Endothelial cell of umbilical vein (primary cell): ENCODE data around the gene CEP85L. TPM values are rescaled to one million over a fixed set of nuclear protein-coding genes. Genes with fewer than 3 reads are reported as not detected.

Experiments used
- BruUV-seq: library from RNA; stranded (reverse); fragments of 400-500 nt; replicated peaks from 2 replicates; lab custom pipeline; 2021; lab: Mats Ljungman, UMichigan
- CTCF ChIA-PET: fragments of 300-600, 350-600 bp; sonication (Branson Sonifier 250); formaldehyde crosslinking; loops from one replicate; lab custom pipeline; 2021; ENCODE audit warnings: antibody characterized with exemption, inconsistent platforms; lab: Charles Lee
- POLR2A ChIA-PET: fragments of 300-600, 350-600 bp; sonication (Branson Sonifier 250); formaldehyde crosslinking; loops from one replicate; lab custom pipeline; 2021; ENCODE audit warnings: antibody characterized with exemption, inconsistent platforms; lab: Charles Lee
- DNase-seq: peaks from one replicate; pipeline ENCODE4 v3.0.0-alpha.2; 2011; ENCODE audit warnings: low read depth, low spot score
- FAIRE-seq: peaks from 2 replicates; lab custom pipeline; 2011; peaks lifted over from hg19 to GRCh38; lab: Jason Lieb, UNC
- H2AFZ ChIP-seq: 2 replicates; pipeline ENCODE4 v1.6.0; 2012; ENCODE audit warnings: low read depth, low read length, control low read depth, inconsistent platforms
- H3K27ac ChIP-seq: 2 replicates; pipeline ENCODE4 v1.5.1; 2011; ENCODE audit warnings: low read depth, mild to moderate bottlenecking, control low read depth, low read length, moderate library complexity; ENCODE audit not compliant: insufficient read depth
- H3K27me3 ChIP-seq, 2 experiments: 2 replicates each; pipeline versions ENCODE4 v1.6.0 to v1.6.1; 2011; ENCODE audit warnings: low read length in 2 of 2, mixed read lengths in 1 of 2; ENCODE audit not compliant: control insufficient read depth in 2 of 2, insufficient read depth in 2 of 2
- H3K36me3 ChIP-seq, 2 experiments: 2 replicates in 1 of 2; 3 replicates in 1 of 2; pipeline ENCODE4 v1.5.1; 2011; ENCODE audit warnings: low read length in 2 of 2, mild to moderate bottlenecking in 1 of 2, moderate library complexity in 1 of 2; ENCODE audit not compliant: control insufficient read depth in 2 of 2, insufficient read depth in 2 of 2; ENCODE audit errors: extremely low read depth in 1 of 2
- H3K4me1 ChIP-seq: 3 replicates; pipeline ENCODE4 v1.5.1; 2011; ENCODE audit warnings: mild to moderate bottlenecking, low read length; ENCODE audit not compliant: control insufficient read depth, insufficient read depth; ENCODE audit errors: extremely low read depth
- H3K4me2 ChIP-seq: 2 replicates; pipeline ENCODE4 v1.6.1; 2011; ENCODE audit warnings: low read length, control low read depth, mixed read lengths; ENCODE audit not compliant: insufficient read depth
- H3K4me3 ChIP-seq, 3 experiments: fragments of 200-600 bp in 1 of 3; sonication (generic), shearing (Covaris generic) in 1 of 3; replicated peaks in 1 of 3; 2 replicates each; pipeline ENCODE4 v1.5.1; 2011 to 2016; ENCODE audit warnings: control low read depth in 3 of 3, low read length in 3 of 3, mild to moderate bottlenecking in 2 of 3, inconsistent platforms in 1 of 3, low read depth in 1 of 3, moderate library complexity in 1 of 3; ENCODE audit not compliant: insufficient read depth in 1 of 3
- H3K79me2 ChIP-seq: 2 replicates; pipeline ENCODE4 v1.6.0; 2012; ENCODE audit warnings: low read length, inconsistent platforms; ENCODE audit not compliant: control insufficient read depth, insufficient read depth
- H3K9ac ChIP-seq: replicated peaks from 2 replicates; pipeline ENCODE3; 2011; ENCODE audit warnings: low read length, control low read depth; ENCODE audit not compliant: insufficient read depth; ENCODE audit errors: extremely low read depth
- H3K9me1 ChIP-seq: replicated peaks from 3 replicates; pipeline ENCODE4 v1.6.0; 2011; ENCODE audit warnings: mild to moderate bottlenecking, low read length; ENCODE audit not compliant: control insufficient read depth, insufficient read depth; ENCODE audit errors: extremely low read depth
- H3K9me3 ChIP-seq: replicated peaks from 2 replicates; pipeline ENCODE4 v1.5.1; 2012; ENCODE audit warnings: low read length, inconsistent platforms; ENCODE audit not compliant: control insufficient read depth, insufficient read depth
- H4K20me1 ChIP-seq: replicated peaks from 2 replicates; pipeline ENCODE3; 2011; ENCODE audit warnings: mild to moderate bottlenecking, low read length; ENCODE audit not compliant: control insufficient read depth, insufficient read depth; ENCODE audit errors: extremely low read depth
- EZH2 ChIP-seq: IDR thresholded peaks from 2 replicates; pipeline ENCODE4 v1.6.1; 2012; ENCODE audit warnings: borderline replicate concordance, low read depth, mild to moderate bottlenecking, moderate library complexity, low read length, inconsistent platforms; ENCODE audit not compliant: severe bottlenecking
- FOS ChIP-seq: IDR thresholded peaks from 2 replicates; pipeline ENCODE4 v1.6.1; 2011; ENCODE audit warnings: mild to moderate bottlenecking, low read length, moderate library complexity, borderline replicate concordance; ENCODE audit not compliant: insufficient read depth
- GATA2 ChIP-seq: IDR thresholded peaks from 2 replicates; pipeline ENCODE4 v1.7.0; 2011; ENCODE audit warnings: low read depth, mild to moderate bottlenecking, moderate library complexity, mixed read lengths, low read length; ENCODE audit not compliant: insufficient read length, insufficient read depth
- JUN ChIP-seq: IDR thresholded peaks from 2 replicates; pipeline ENCODE4 v1.6.1; 2011; ENCODE audit warnings: borderline replicate concordance, low read depth; ENCODE audit not compliant: insufficient read length, insufficient read depth
- MYC ChIP-seq: IDR thresholded peaks from one replicate; pipeline ENCODE4 v1.6.1; 2011; ENCODE audit warnings: mild to moderate bottlenecking, low read depth, low read length
- POLR2A ChIP-seq: IDR thresholded peaks from 2 replicates; pipeline ENCODE4 v1.6.1; 2012; ENCODE audit warnings: low read depth, mild to moderate bottlenecking, control low read depth, low read length
- POLR2AphosphoS5 ChIP-seq: IDR thresholded peaks from 2 replicates; pipeline ENCODE4 v1.6.1; 2012; ENCODE audit warnings: low read depth, mild to moderate bottlenecking, control low read depth, low read length, moderate library complexity; ENCODE audit not compliant: insufficient read depth
- dilution Hi-C: fragments of 300-500 bp; cut with MboI; formaldehyde crosslinking; loops from one replicate; pipeline ENCODE4 v1.15.0; 2019; ENCODE audit warnings: low sequenced_read_pairs; ENCODE audit not compliant: extremely low pct_ligation_motif_present
- intact Hi-C: fragments of 100-400 bp; cut with micrococcal nuclease; formaldehyde crosslinking; loops from one replicate; pipeline ENCODE4 v1.10.0; 2022
- polyA plus RNA-seq, 4 experiments: library from polyadenylated mRNA; depleted of rRNA in 3 of 4; stranded (reverse) in 3 of 4; unstranded in 1 of 4; fragments of >200 nt; gene quantifications; 2 replicates each; pipeline versions ENCODE4 v1.2.1 to v1.2.3, GENCODE V29; 2011 to 2012; ENCODE audit warnings: missing spikeins in 1 of 4
- total RNA-seq: library from RNA; stranded (reverse); gene quantifications from 2 replicates; pipeline ENCODE4 v1.2.3, GENCODE V29; 2021
- TF ChIP-seq, protein P1 (sequence below), 2 donors: IDR thresholded peaks; 1 replicate in 1 of 2; 2 replicates in 1 of 2; pipeline ENCODE4 v1.5.1; 2011; ENCODE audit warnings: low read length in 2 of 2, mild to moderate bottlenecking in 2 of 2, moderate library complexity in 2 of 2, control low read depth in 1 of 2, inconsistent platforms in 1 of 2, low read depth in 1 of 2; ENCODE audit not compliant: insufficient read depth in 1 of 2; ENCODE audit errors: extremely low read depth in 1 of 2
- TF ChIP-seq, protein P2 (sequence below): IDR thresholded peaks from 2 replicates; pipeline ENCODE4 v1.6.1; 2011; ENCODE audit not compliant: insufficient read depth, insufficient read length

CEP85L gene
- total and polyA plus RNA-seq, 2 donors (not counting 3 experiments of a cell fraction or from before 2014, with no cell fraction given), result 1.8 to 9.2 TPM

DNA sequence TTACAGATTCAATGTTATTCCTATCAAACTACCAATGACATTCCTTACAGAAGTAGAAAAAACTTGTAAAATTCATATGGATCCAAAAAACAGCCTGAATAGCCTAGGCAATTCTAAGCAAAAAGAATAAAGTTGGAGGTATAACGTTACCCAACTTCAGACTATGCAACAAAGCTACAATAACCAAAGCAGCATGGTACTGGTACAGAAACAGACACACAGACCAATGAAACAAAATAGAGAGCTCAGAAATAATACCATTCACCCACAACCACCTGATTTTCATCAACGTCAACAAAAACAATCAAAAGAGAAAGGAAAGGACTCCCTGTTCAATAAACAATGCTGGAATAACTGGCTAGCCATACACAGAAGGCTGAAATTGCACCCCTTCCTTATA lies 120.4 kb downstream of the CEP85L start:
- no peaks in the 10 kb centered on the region for H3K36me3 ChIP-seq
- no peak overlapping the region for H3K4me3 ChIP-seq
- H3K9me1 ChIP-seq, result no peaks in the 10 kb centered on the region
- no peak for TF ChIP-seq GATA2
- TF ChIP-seq EZH2, result no peak
- no peak for TF ChIP-seq JUN
- TF ChIP-seq MYC, result no peak
- TF ChIP-seq, protein P1, sequence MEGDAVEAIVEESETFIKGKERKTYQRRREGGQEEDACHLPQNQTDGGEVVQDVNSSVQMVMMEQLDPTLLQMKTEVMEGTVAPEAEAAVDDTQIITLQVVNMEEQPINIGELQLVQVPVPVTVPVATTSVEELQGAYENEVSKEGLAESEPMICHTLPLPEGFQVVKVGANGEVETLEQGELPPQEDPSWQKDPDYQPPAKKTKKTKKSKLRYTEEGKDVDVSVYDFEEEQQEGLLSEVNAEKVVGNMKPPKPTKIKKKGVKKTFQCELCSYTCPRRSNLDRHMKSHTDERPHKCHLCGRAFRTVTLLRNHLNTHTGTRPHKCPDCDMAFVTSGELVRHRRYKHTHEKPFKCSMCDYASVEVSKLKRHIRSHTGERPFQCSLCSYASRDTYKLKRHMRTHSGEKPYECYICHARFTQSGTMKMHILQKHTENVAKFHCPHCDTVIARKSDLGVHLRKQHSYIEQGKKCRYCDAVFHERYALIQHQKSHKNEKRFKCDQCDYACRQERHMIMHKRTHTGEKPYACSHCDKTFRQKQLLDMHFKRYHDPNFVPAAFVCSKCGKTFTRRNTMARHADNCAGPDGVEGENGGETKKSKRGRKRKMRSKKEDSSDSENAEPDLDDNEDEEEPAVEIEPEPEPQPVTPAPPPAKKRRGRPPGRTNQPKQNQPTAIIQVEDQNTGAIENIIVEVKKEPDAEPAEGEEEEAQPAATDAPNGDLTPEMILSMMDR (IDR thresholded peaks at IDR 0.05; ENCODE audit: extremely low read depth in 1 of 2, insufficient read depth in 1 of 2, low read depth in 1 of 2, low read length in 2 of 2), result no peak
- no peak for TF ChIP-seq FOS
- TF ChIP-seq POLR2AphosphoS5, result no peak
- no peak for TF ChIP-seq POLR2A
- TF ChIP-seq, protein P2, sequence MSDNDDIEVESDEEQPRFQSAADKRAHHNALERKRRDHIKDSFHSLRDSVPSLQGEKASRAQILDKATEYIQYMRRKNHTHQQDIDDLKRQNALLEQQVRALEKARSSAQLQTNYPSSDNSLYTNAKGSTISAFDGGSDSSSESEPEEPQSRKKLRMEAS, result no peak
- H3K4me2 ChIP-seq, result no peak overlapping the region
- FAIRE-seq (no peak), DNase-seq (no peak)
- no peak overlapping the region for H3K27ac ChIP-seq
- no peak overlapping the region for H3K9ac ChIP-seq
- no peaks in the 10 kb centered on the region for H3K9me3 ChIP-seq
- BruUV-seq, result no TSS peak
- H3K4me1 ChIP-seq, result no peaks in the 10 kb centered on the region
- no peak overlapping the region for H2AFZ ChIP-seq
- POLR2A ChIA-PET, result no interaction called here
- no peaks in the 10 kb centered on the region for H4K20me1 ChIP-seq
- intact Hi-C loops, result no loop called here
- dilution Hi-C loops, result no loop called here
- CTCF ChIA-PET, result no interaction called here
- H3K27me3 ChIP-seq, result no peaks in the 10 kb centered on the region
- peaks cover 26% of the 10 kb centered on the region for H3K79me2 ChIP-seq
